H1 (cell line): ENCODE results near the gene FRA10AC1. TPM values are rescaled to one million over a fixed set of nuclear protein-coding genes. Genes with fewer than 3 reads are reported as not detected.

Experiments used
- CHD7 ChIP-seq: fragments of 300-600 bp; sonication (generic); IDR thresholded peaks from 2 replicates; pipeline ENCODE4 v1.7.1; 2012; ENCODE audit warnings: low read length, moderate library complexity, mild to moderate bottlenecking, inconsistent platforms; ENCODE audit not compliant: insufficient replicate concordance
- JUN ChIP-seq: IDR thresholded peaks from 2 replicates; pipeline ENCODE4 v1.6.1; 2011; ENCODE audit warnings: low read depth, mild to moderate bottlenecking, improper control_type of control experiment, low read length
- KDM1A ChIP-seq: fragments of 200-600, 300-600 bp; sonication (generic); IDR thresholded peaks from 2 replicates; pipeline ENCODE4 v1.7.1; 2016; ENCODE audit warnings: mild to moderate bottlenecking, low read length, borderline replicate concordance
- RFX5 ChIP-seq: IDR thresholded peaks from 2 replicates; pipeline ENCODE4 v1.6.1; 2011; ENCODE audit warnings: low read depth, low read length, improper control_type of control experiment, borderline replicate concordance
- polyA plus RNA-seq, 7 experiments: library from polyadenylated mRNA; depleted of rRNA in 3 of 7; stranded (reverse) in 5 of 7; unstranded in 2 of 7; fragments of >200 nt in 5 of 7; fragments of 200-250 nt in 2 of 7; gene quantifications; 1 replicate in 5 of 7; 2 replicates in 1 of 7; 4 replicates in 1 of 7; pipeline versions ENCODE4 v1.2.1 to v1.2.3, GENCODE V29; 2011 to 2013; ENCODE audit warnings: missing spikeins in 2 of 7, mixed read lengths in 2 of 7
- total RNA-seq: library from RNA; stranded (reverse); fragmentation: NEBNext Ultra II Directional; extraction: Animal tissue kit (Norgen Biotek cat#: 25700); gene quantifications from 2 replicates; pipeline ENCODE4 v1.2.1, GENCODE V29; 2021

The FRA10AC1 gene
- total and polyA plus RNA-seq, 2 of the 8 experiments (the other 6 are each of a cell fraction or from before 2014, with no cell fraction given): 4.4 to 13.5 TPM

GRCh38 chr10:93751124-93751523 is 48.7 kb upstream of the FRA10AC1 start (continued):
- TF ChIP-seq JUN (no peak), KDM1A (no peak), CHD7 (no peak), RFX5 (no peak)
